Transverse colon (tissue), 4 donors: ENCODE results near the gene CA12. TPM values are rescaled to one million over a fixed set of nuclear protein-coding genes. Genes with fewer than 3 reads are reported as not detected.
"Not testable (repeated sequence)": the region's sequence is repeated elsewhere in the genome, so short reads cannot be mapped to it uniquely, and the experiment has no call there.

ENCODE experiments used
- DNase-seq: peaks from one replicate; pipeline ENCODE4 v3.0.0-alpha.2; 2019
- H3K27ac ChIP-seq, 4 donors: fragments of 200-600 bp; sonication (generic); 2 replicates each; pipeline ENCODE4 v1.5.1; 2016 to 2018; ENCODE audit warnings: inconsistent platforms in 4 of 4
- H3K27me3 ChIP-seq: fragments of 200-600 bp; sonication (generic); 2 replicates; pipeline ENCODE4 v1.5.1; 2017; ENCODE audit warnings: inconsistent platforms
- H3K36me3 ChIP-seq, 4 donors: fragments of 200-600 bp; sonication (generic); 2 replicates each; pipeline ENCODE4 v1.5.1; 2017 to 2019; ENCODE audit warnings: inconsistent platforms in 4 of 4
- H3K4me1 ChIP-seq, 4 donors: fragments of 200-600 bp; sonication (generic); 2 replicates each; pipeline ENCODE4 v1.5.1; 2017 to 2020; ENCODE audit warnings: inconsistent platforms in 4 of 4
- H3K4me3 ChIP-seq, 4 donors: fragments of 200-600 bp; sonication (generic); 1 replicate in 1 of 4; 2 replicates in 3 of 4; pipeline versions ENCODE4 v1.5.1 to v1.6.1; 2017 to 2019; ENCODE audit warnings: inconsistent platforms in 4 of 4
- H3K9me3 ChIP-seq, 2 donors: fragments of 200-600 bp; sonication (generic); 2 replicates each; pipeline ENCODE4 v1.5.1; 2017 to 2019; ENCODE audit warnings: inconsistent platforms in 2 of 2
- CTCF ChIP-seq, 5 experiments: fragments of 200-600 bp in 3 of 5; fragments of 450-650 bp in 2 of 5; sonication (generic) in 3 of 5; IDR thresholded peaks; 1 replicate in 2 of 5; 2 replicates in 3 of 5; pipeline ENCODE4 v1.5.1; 2016 to 2017; ENCODE audit warnings: antibody characterized with exemption in 5 of 5, inconsistent platforms in 3 of 5, mild to moderate bottlenecking in 2 of 5, moderate library complexity in 1 of 5
- EP300 ChIP-seq: sonication (generic); formaldehyde crosslinking; IDR thresholded peaks from one replicate; pipeline ENCODE4 v1.6.1; 2017; ENCODE audit warnings: antibody characterized with exemption, low read depth
- POLR2A ChIP-seq: fragments of 450-650 bp; IDR thresholded peaks from one replicate; pipeline ENCODE4 v1.6.1; 2016; ENCODE audit warnings: antibody characterized with exemption, mild to moderate bottlenecking, moderate library complexity
- POLR2AphosphoS5 ChIP-seq, 3 donors: sonication (generic); formaldehyde crosslinking; IDR thresholded peaks; one replicate each; pipeline ENCODE4 v1.6.1; 2016; ENCODE audit warnings: antibody characterized with exemption in 3 of 3
- WGBS, 2 donors: methylation state at CpG; one replicate each; pipeline ENCODE4 v1.1.5; 2018; ENCODE audit warnings: low coverage in 1 of 2; 5-methylcytosine and 5-hydroxymethylcytosine counted together
- in situ Hi-C, 4 donors: fragments of 200-750 bp; cut with MboI; loops; one replicate each; pipeline versions ENCODE4 v1.15.0 to v1.15.1; 2017; ENCODE audit warnings: low sequenced_read_pairs in 3 of 4, low pct_ligation_motif_present in 1 of 4, low pct_unique_long_range_greater_than_20kb in 1 of 4
- intact Hi-C: fragments of 100-400 bp; cut with DNase I; formaldehyde crosslinking; loops from one replicate; pipeline ENCODE4 v1.15.1; 2023; ENCODE audit warnings: low total_unique reads
- total RNA-seq, 4 donors: library from RNA; depleted of rRNA; stranded (reverse); fragments of >200 nt; gene quantifications; one replicate each; pipeline ENCODE4 v1.1.0, GENCODE V29; 2016

The CA12 gene
- total RNA-seq, 4 donors from 2014 or later = 121 to 392 (median 329) TPM

- WGBS, 2 donors = 86% methylated on average over 12 of the region's 12 CpGs; no CpG with 5 or more reads in 1 of the 2 donors
- Histone ChIP-seq H3K27me3 (no peaks in the 10 kb centered on the region), H3K36me3 (no peaks in the 10 kb centered on the region), H3K9me3 (no peaks in the 10 kb centered on the region), H3K27ac (no peak overlapping the region), H3K4me1 (peaks cover 0 to 4% (median 0%) of the 10 kb centered on the region in 4 donors), H3K4me3 (no peak overlapping the region)
- DNase-seq = no peak
- no peak for TF ChIP-seq EP300
- intact Hi-C loops (no loop called here), in situ Hi-C loops (no loop called here)
Observed at GRCh38 chr15:63327648-63328421, 53.8 kb downstream of the CA12 start.

GRCh38 chr15:63324770-63325169 is 56.9 kb downstream of the CA12 start:
- in situ Hi-C loops (no loop called here), intact Hi-C loops (no loop called here)

GRCh38 chr15:63323798-63324563 is 57.7 kb downstream of the CA12 start:
- DNase-seq = no peak
- 81 to 100% methylated on average over 2 to 9 of the region's 9 CpGs for WGBS, 2 donors
- in situ Hi-C loops (no loop called here), intact Hi-C loops (no loop called here)
- H3K27me3 ChIP-seq = no peaks in the 10 kb centered on the region
- no peak overlapping the region for H3K4me3 ChIP-seq
- H3K36me3 ChIP-seq = no peaks in the 10 kb centered on the region
- no peak for TF ChIP-seq POLR2A
- TF ChIP-seq CTCF (IDR thresholded peaks at IDR 0.05) = no peak
- no peak for TF ChIP-seq POLR2AphosphoS5 (IDR thresholded peaks at IDR 0.05)
- TF ChIP-seq EP300 = no peak
- H3K9me3 ChIP-seq = no peaks in the 10 kb centered on the region
- no peak overlapping the region for H3K27ac ChIP-seq
- peaks cover 0 to under 1% (median 0%) of the 10 kb centered on the region in 4 donors for H3K4me1 ChIP-seq

More at GRCh38 chr15:63324770-63325169, 56.9 kb downstream of the CA12 start:
- Histone ChIP-seq H3K4me1 (no peaks in the 10 kb centered on the region), H3K4me3 (no peak overlapping the region), H3K36me3 (no peaks in the 10 kb centered on the region), H3K9me3 (no peaks in the 10 kb centered on the region), H3K27ac (no peak overlapping the region), H3K27me3 (no peaks in the 10 kb centered on the region)
- DNase-seq = no peak
- no peak for TF ChIP-seq CTCF (IDR thresholded peaks at IDR 0.05)
- no peak for TF ChIP-seq POLR2A
- TF ChIP-seq EP300 = no peak
- TF ChIP-seq POLR2AphosphoS5 (IDR thresholded peaks at IDR 0.05) = no peak
- 85% methylated on average over 7 of the region's 7 CpGs; no CpG with 5 or more reads in 1 of the 2 donors for WGBS, 2 donors

- H3K36me3 ChIP-seq = no peaks in the 10 kb centered on the region
- H3K9me3 ChIP-seq = no peaks in the 10 kb centered on the region
- H3K27me3 ChIP-seq = no peaks in the 10 kb centered on the region
- in situ Hi-C loops (no loop called here), intact Hi-C loops (no loop called here)
- H3K4me1 ChIP-seq = peaks cover 0 to 6% (median 3%) of the 10 kb centered on the region in 4 donors
- TF ChIP-seq EP300 (no peak), POLR2AphosphoS5 (IDR thresholded peaks at IDR 0.05) (peak in 1 of 3 donors; percentile 27)
- no peak overlapping the region for H3K4me3 ChIP-seq
- H3K27ac ChIP-seq = no peak overlapping the region
- DNase-seq = peak; percentile 26
- 46% methylated on average over 3 of the region's 4 CpGs; no CpG with 5 or more reads in 1 of the 2 donors for WGBS, 2 donors
Observed at GRCh38 chr15:63322541-63322940, 59.1 kb downstream of the CA12 start.

- WGBS, 2 donors = 90% methylated on average over 25 of the region's 29 CpGs; no CpG with 5 or more reads in 1 of the 2 donors
- peaks cover 0 to 6% (median 3%) of the 10 kb centered on the region in 4 donors for H3K4me1 ChIP-seq
- H3K27ac ChIP-seq = peak overlapping the region in 1 of 4 donors; percentile 23
- in situ Hi-C loops = no loop called here
- no peaks in the 10 kb centered on the region for H3K27me3 ChIP-seq
- no peak for DNase-seq
- no peaks in the 10 kb centered on the region for H3K36me3 ChIP-seq
- no peak overlapping the region for H3K4me3 ChIP-seq
- H3K9me3 ChIP-seq = no peaks in the 10 kb centered on the region
- intact Hi-C loops = no loop called here
- TF ChIP-seq EP300 (no peak), POLR2AphosphoS5 (IDR thresholded peaks at IDR 0.05) (peak in 2 of 3 donors; percentile 28 to 32)
Observed at GRCh38 chr15:63321462-63321861, 60.2 kb downstream of the CA12 start.

- not testable (repeated sequence) for DNase-seq
Observed at GRCh38 chr15:63320981-63321380, 60.7 kb downstream of the CA12 start.

GRCh38 chr15:63320446-63320845 is 61.2 kb downstream of the CA12 start:
- H3K36me3 ChIP-seq, DNase-seq, intact Hi-C loops, H3K9me3 ChIP-seq, H3K27ac ChIP-seq, H3K4me3 ChIP-seq, H3K27me3 ChIP-seq, in situ Hi-C loops: not testable (repeated sequence)
- 90 to 94% methylated on average over 2 to 10 of the region's 10 CpGs for WGBS, 2 donors
- H3K4me1 ChIP-seq = peaks cover 0 to 11% (median 3%) of the 10 kb centered on the region in 4 donors

More at GRCh38 chr15:63320981-63321380, 60.7 kb downstream of the CA12 start:
- H3K27ac ChIP-seq, in situ Hi-C loops, H3K4me3 ChIP-seq, H3K36me3 ChIP-seq, intact Hi-C loops, H3K27me3 ChIP-seq, H3K9me3 ChIP-seq: not testable (repeated sequence)
- WGBS, 2 donors = 85 to 100% methylated on average over 1 to 10 of the region's 11 CpGs
- peaks cover 0 to 11% (median 3%) of the 10 kb centered on the region in 4 donors for H3K4me1 ChIP-seq
